HCT116 (cell line): ENCODE results near the gene FAM163B. TPM values are rescaled to one million over a fixed set of nuclear protein-coding genes. Genes with fewer than 3 reads are reported as not detected.

Source experiments
- ATAC-seq: fragments of 200-7000 bp; cut with Tn5 transposase; 2 replicates; pipeline ENCODE4 v1.9.1; 2020; ENCODE audit warnings: mild to moderate bottlenecking, moderate library complexity
- BruUV-seq: library from RNA; stranded (reverse); fragments of 400-500 nt; replicated peaks from 2 replicates; lab custom pipeline; 2021; lab: Mats Ljungman, UMichigan
- CTCF ChIA-PET: fragments of 300-600 bp; sonication (Branson Sonifier 250); formaldehyde crosslinking; loops from one replicate; lab custom pipeline; 2021; ENCODE audit warnings: antibody characterized with exemption; lab: Charles Lee
- POLR2A ChIA-PET: fragments of 300-600, 350-600 bp; sonication (Branson Sonifier 250); formaldehyde crosslinking; loops from one replicate; lab custom pipeline; 2021; ENCODE audit warnings: antibody characterized with exemption; lab: Charles Lee
- RAD21 ChIA-PET, 2 experiments: fragments of 300-600 bp; sonication (Branson Sonifier 250); formaldehyde crosslinking; loops; one replicate each; lab custom pipeline; 2023; ENCODE audit warnings: low total read pairs in 2 of 2; ENCODE audit not compliant: uncharacterized antibody in 2 of 2, unreplicated experiment in 2 of 2, low non-redundant PET in 1 of 2; lab: Charles Lee
- DNase-seq: peaks from one replicate; pipeline ENCODE4 v3.0.0-alpha.2; 2010; ENCODE audit warnings: low read depth, low spot score
- H2AFZ ChIP-seq: fragments of 200-600 bp; shearing (Covaris generic), sonication (generic); 2 replicates; pipeline ENCODE4 v1.6.1; 2017; ENCODE audit warnings: low read depth, mixed run types, mixed read lengths, antibody characterized with exemption, low read length; ENCODE audit not compliant: poor library complexity, severe bottlenecking
- H3K27ac ChIP-seq: 2 replicates; pipeline ENCODE4 v1.5.1; 2012; ENCODE audit warnings: low read depth, low read length
- H3K27me3 ChIP-seq: fragments of 200-600 bp; sonication (generic); 2 replicates; pipeline ENCODE4 v1.6.1; 2016; ENCODE audit warnings: mixed run types, low read length, mixed read lengths; ENCODE audit not compliant: insufficient read depth
- H3K36me3 ChIP-seq, 2 experiments: fragments of 200-500 bp in 1 of 2; fragments of 200-600 bp in 1 of 2; sonication (Bioruptor generic) in 1 of 2; sonication (generic) in 1 of 2; 2 replicates each; pipeline versions ENCODE4 v1.5.1 to v1.6.1; 2014 to 2016; ENCODE audit warnings: low read length in 2 of 2, inconsistent platforms in 1 of 2, mixed read lengths in 1 of 2, mixed run types in 1 of 2; ENCODE audit not compliant: insufficient read depth in 2 of 2, control insufficient read depth in 1 of 2
- H3K4me1 ChIP-seq, 2 experiments: fragments of 200-600 bp in 1 of 2; sonication (generic) in 1 of 2; 2 replicates each; pipeline versions ENCODE4 v1.5.1 to v1.6.1; 2012 to 2017; ENCODE audit warnings: low read length in 2 of 2, inconsistent platforms in 1 of 2, mild to moderate bottlenecking in 1 of 2, mixed read lengths in 1 of 2, mixed run types in 1 of 2, moderate library complexity in 1 of 2; ENCODE audit not compliant: insufficient read depth in 2 of 2, control insufficient read depth in 1 of 2
- H3K4me2 ChIP-seq: fragments of 200-600 bp; sonication (generic); 2 replicates; pipeline ENCODE4 v1.6.1; 2017; ENCODE audit warnings: mixed run types, low read length, mixed read lengths
- H3K4me3 ChIP-seq, 2 experiments: fragments of 200-600 bp in 1 of 2; sonication (generic) in 1 of 2; replicated peaks in 1 of 2; 2 replicates each; pipeline ENCODE4 v1.5.1; 2011 to 2016; ENCODE audit warnings: low read length in 2 of 2, control low read depth in 1 of 2, low read depth in 1 of 2, mild to moderate bottlenecking in 1 of 2, mixed read lengths in 1 of 2, mixed run types in 1 of 2
- H3K79me2 ChIP-seq: fragments of 200-600 bp; sonication (generic); 2 replicates; pipeline ENCODE4 v1.6.1; 2017; ENCODE audit warnings: mild to moderate bottlenecking, mixed run types, low read length, moderate library complexity, mixed read lengths; ENCODE audit not compliant: insufficient read depth
- H3K9ac ChIP-seq: fragments of 200-600 bp; sonication (generic); 2 replicates; pipeline ENCODE4 v1.6.1; 2016; ENCODE audit warnings: low read length, mixed read lengths
- H3K9me2 ChIP-seq: fragments of 200-600 bp; sonication (generic), shearing (Covaris generic); 2 replicates; pipeline ENCODE4 v1.6.1; 2017; ENCODE audit warnings: mixed run types, mild to moderate bottlenecking, moderate library complexity; ENCODE audit not compliant: insufficient read depth
- H3K9me3 ChIP-seq, 2 experiments: fragments of 200-500 bp in 1 of 2; fragments of 200-600 bp in 1 of 2; sonication (Bioruptor generic) in 1 of 2; sonication (generic) in 1 of 2; 2 replicates each; pipeline ENCODE4 v1.6.1; 2014 to 2017; ENCODE audit warnings: low read length in 2 of 2, mixed read lengths in 2 of 2, inconsistent platforms in 1 of 2, low read depth in 1 of 2, mild to moderate bottlenecking in 1 of 2, mixed run types in 1 of 2, moderate library complexity in 1 of 2; ENCODE audit not compliant: control insufficient read depth in 1 of 2, insufficient read depth in 1 of 2
- H4K20me1 ChIP-seq: fragments of 200-600 bp; sonication (generic), shearing (Covaris generic); 2 replicates; pipeline ENCODE4 v1.6.1; 2017; ENCODE audit warnings: mixed run types, mild to moderate bottlenecking, moderate library complexity; ENCODE audit not compliant: insufficient read depth
- EGR1 ChIP-seq: IDR thresholded peaks from 2 replicates; pipeline ENCODE4 v1.6.1; 2012; ENCODE audit warnings: low read depth
- EZH2 ChIP-seq: fragments of 200-600 bp; sonication (generic); IDR thresholded peaks from 2 replicates; pipeline ENCODE4 v1.6.1; 2017; ENCODE audit warnings: antibody characterized with exemption, mixed run types
- EZH2phosphoT487 ChIP-seq: fragments of 200-600 bp; IDR thresholded peaks from 2 replicates; pipeline ENCODE4 v1.6.1; 2018; ENCODE audit warnings: antibody characterized with exemption, borderline replicate concordance
- FOSL1 ChIP-seq: IDR thresholded peaks from 2 replicates; pipeline ENCODE4 v1.6.1; 2012; ENCODE audit warnings: low read depth
- POLR2A ChIP-seq: IDR thresholded peaks from 2 replicates; pipeline ENCODE4 v1.7.0; 2011; ENCODE audit warnings: borderline replicate concordance; ENCODE audit not compliant: insufficient read depth, insufficient read length; ENCODE audit errors: extremely low read depth
- RAD21 ChIP-seq: IDR thresholded peaks from 2 replicates; pipeline ENCODE4 v1.6.1; 2012; ENCODE audit warnings: low read depth, mild to moderate bottlenecking
- SP1 ChIP-seq: IDR thresholded peaks from 2 replicates; pipeline ENCODE4 v1.6.1; 2012; ENCODE audit warnings: low read depth
- SRF ChIP-seq: IDR thresholded peaks from 2 replicates; pipeline ENCODE4 v1.6.1; 2012; ENCODE audit warnings: low read depth
- TCF7L2 ChIP-seq: IDR thresholded peaks from 2 replicates; pipeline ENCODE4 v1.7.0; 2011; ENCODE audit warnings: borderline replicate concordance, inconsistent platforms; ENCODE audit not compliant: insufficient read depth, insufficient read length; ENCODE audit errors: extremely low read depth
- YY1 ChIP-seq: IDR thresholded peaks from 2 replicates; pipeline ENCODE4 v1.6.1; 2011; ENCODE audit warnings: low read length, low read depth, moderate library complexity, mild to moderate bottlenecking; ENCODE audit not compliant: insufficient replicate concordance; ENCODE audit errors: extremely low read depth
- ZFX ChIP-seq: fragments of 450-650 bp; IDR thresholded peaks from 2 replicates; pipeline ENCODE4 v1.6.1; 2017
- ZNF274 ChIP-seq: fragments of 200-500 bp; sonication (Bioruptor generic); IDR thresholded peaks from 2 replicates; pipeline ENCODE4 v1.6.1; 2014; ENCODE audit warnings: mild to moderate bottlenecking, low read depth, low read length, inconsistent platforms
- intact Hi-C: fragments of 100-400 bp; cut with micrococcal nuclease; formaldehyde crosslinking; loops from 2 replicates; pipeline ENCODE4 v1.10.0; 2022
- total RNA-seq: library from RNA; stranded (reverse); gene quantifications from one replicate; pipeline ENCODE4 v1.2.1, GENCODE V29; 2021; ENCODE audit not compliant: unreplicated experiment
- TF ChIP-seq, protein P1 (sequence below): IDR thresholded peaks from 2 replicates; pipeline ENCODE4 v1.6.1; 2011; ENCODE audit warnings: mild to moderate bottlenecking, low read length, moderate library complexity; ENCODE audit not compliant: insufficient replicate concordance; ENCODE audit errors: extremely low read depth
- TF ChIP-seq, protein P2 (sequence below): IDR thresholded peaks from 2 replicates; pipeline ENCODE4 v1.6.1; 2012; ENCODE audit warnings: low read depth
- TF ChIP-seq, protein P3 (sequence below), 3 experiments: fragments of 200-600 bp in 1 of 3; sonication (generic) in 1 of 3; IDR thresholded peaks in 2 of 3; conservative IDR thresholded peaks in 1 of 3; 2 replicates each; pipeline ENCODE4 v1.5.1; 2012 to 2017; ENCODE audit warnings: low read depth in 2 of 3, low read length in 2 of 3, antibody characterized with exemption in 1 of 3, borderline replicate concordance in 1 of 3, control low read depth in 1 of 3, mild to moderate bottlenecking in 1 of 3, mixed read lengths in 1 of 3, mixed run types in 1 of 3, moderate library complexity in 1 of 3; ENCODE audit not compliant: insufficient read depth in 1 of 3
- TF ChIP-seq, protein P4 (sequence below): IDR thresholded peaks from 2 replicates; pipeline ENCODE4 v1.6.1; 2012

The FAM163B gene
- total RNA-seq, 1 experiment from 2014 or later = not detected

DNA sequence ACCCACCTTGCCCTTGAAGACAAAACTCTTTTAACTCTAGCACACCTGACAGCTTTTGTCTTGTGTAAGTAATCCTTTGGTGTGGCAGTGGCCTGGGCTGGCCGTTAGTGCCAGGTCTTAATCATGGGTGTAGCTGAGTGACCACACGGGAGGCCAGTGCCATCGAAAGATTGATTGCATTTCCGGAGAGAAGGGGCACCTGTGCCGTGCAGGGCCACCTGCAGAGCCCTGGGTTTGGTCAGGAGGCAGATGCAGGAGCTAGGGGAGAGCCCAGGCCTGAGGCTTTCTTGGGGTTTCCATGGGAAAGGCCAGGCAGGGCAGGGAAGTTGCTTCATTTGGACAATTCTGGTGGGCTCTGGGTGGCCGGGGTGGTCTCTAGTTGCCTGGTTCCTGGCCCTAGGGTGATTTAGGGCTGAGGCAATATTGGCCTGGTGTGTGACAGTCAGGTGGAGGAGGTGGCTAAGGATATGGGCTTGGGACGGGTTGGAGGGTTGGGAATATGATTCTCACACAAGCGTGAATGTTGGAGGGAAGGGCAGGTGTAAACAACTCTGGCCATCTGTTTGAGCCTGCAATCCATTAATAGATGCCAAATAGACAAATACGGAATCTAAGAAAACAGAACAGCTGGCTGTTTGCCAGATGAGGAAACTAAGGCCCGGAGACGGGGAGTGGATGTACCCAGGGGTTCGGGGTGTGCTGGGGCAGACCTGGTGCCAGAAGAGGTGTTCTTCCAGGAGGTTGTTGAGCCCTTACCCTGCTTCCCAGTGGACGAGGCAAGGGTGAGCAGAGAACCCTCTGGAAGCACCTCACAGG, 31.6 kb upstream of the FAM163B start (continued):
- TF ChIP-seq, protein P1, sequence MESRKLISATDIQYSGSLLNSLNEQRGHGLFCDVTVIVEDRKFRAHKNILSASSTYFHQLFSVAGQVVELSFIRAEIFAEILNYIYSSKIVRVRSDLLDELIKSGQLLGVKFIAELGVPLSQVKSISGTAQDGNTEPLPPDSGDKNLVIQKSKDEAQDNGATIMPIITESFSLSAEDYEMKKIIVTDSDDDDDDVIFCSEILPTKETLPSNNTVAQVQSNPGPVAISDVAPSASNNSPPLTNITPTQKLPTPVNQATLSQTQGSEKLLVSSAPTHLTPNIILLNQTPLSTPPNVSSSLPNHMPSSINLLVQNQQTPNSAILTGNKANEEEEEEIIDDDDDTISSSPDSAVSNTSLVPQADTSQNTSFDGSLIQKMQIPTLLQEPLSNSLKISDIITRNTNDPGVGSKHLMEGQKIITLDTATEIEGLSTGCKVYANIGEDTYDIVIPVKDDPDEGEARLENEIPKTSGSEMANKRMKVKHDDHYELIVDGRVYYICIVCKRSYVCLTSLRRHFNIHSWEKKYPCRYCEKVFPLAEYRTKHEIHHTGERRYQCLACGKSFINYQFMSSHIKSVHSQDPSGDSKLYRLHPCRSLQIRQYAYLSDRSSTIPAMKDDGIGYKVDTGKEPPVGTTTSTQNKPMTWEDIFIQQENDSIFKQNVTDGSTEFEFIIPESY = no peak
- no peak for TF ChIP-seq YY1
- TF ChIP-seq POLR2A = no peak
- TF ChIP-seq SRF = no peak

DNA sequence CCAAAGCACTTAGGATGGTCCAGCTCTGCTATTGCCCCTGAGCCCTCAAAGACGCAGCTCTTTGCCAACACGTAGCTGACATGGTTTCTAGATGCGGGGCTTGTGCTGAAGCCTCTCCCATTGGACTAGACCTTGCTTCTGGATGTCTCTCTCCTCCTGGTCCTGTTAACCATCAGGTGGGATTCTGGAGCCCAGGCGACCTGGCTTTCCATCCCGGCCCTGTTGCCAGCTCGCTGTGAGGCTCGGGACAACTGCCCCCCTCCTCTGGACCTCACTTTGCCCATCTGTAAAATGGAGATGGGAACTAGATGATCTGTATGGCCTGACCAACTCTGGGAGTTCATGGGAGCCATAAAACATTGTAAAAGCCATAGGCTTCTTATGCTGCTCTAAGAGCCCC, 31.0 kb upstream of the FAM163B start:
- Histone ChIP-seq H2AFZ (no peak overlapping the region), H3K27ac (no peak overlapping the region), H4K20me1 (no peaks in the 10 kb centered on the region), H3K9me3 (no peaks in the 10 kb centered on the region), H3K9me2 (no peaks in the 10 kb centered on the region), H3K9ac (no peak overlapping the region), H3K36me3 (no peaks in the 10 kb centered on the region), H3K4me1 (no peaks in the 10 kb centered on the region), H3K4me3 (no peak overlapping the region), H3K79me2 (no peaks in the 10 kb centered on the region), H3K27me3 (peaks cover 5% of the 10 kb centered on the region; the same call in 1 of the 2 replicates), H3K4me2 (no peak overlapping the region)
- RAD21 ChIA-PET = no interaction called here
- CTCF ChIA-PET = no interaction called here
- POLR2A ChIA-PET = no interaction called here
- ATAC-seq = no peak
- intact Hi-C loops = no loop called here
- no TSS peak for BruUV-seq
- DNase-seq = no peak
- no peak for TF ChIP-seq EGR1
- no peak for TF ChIP-seq SP1
- TF ChIP-seq, protein P2, sequence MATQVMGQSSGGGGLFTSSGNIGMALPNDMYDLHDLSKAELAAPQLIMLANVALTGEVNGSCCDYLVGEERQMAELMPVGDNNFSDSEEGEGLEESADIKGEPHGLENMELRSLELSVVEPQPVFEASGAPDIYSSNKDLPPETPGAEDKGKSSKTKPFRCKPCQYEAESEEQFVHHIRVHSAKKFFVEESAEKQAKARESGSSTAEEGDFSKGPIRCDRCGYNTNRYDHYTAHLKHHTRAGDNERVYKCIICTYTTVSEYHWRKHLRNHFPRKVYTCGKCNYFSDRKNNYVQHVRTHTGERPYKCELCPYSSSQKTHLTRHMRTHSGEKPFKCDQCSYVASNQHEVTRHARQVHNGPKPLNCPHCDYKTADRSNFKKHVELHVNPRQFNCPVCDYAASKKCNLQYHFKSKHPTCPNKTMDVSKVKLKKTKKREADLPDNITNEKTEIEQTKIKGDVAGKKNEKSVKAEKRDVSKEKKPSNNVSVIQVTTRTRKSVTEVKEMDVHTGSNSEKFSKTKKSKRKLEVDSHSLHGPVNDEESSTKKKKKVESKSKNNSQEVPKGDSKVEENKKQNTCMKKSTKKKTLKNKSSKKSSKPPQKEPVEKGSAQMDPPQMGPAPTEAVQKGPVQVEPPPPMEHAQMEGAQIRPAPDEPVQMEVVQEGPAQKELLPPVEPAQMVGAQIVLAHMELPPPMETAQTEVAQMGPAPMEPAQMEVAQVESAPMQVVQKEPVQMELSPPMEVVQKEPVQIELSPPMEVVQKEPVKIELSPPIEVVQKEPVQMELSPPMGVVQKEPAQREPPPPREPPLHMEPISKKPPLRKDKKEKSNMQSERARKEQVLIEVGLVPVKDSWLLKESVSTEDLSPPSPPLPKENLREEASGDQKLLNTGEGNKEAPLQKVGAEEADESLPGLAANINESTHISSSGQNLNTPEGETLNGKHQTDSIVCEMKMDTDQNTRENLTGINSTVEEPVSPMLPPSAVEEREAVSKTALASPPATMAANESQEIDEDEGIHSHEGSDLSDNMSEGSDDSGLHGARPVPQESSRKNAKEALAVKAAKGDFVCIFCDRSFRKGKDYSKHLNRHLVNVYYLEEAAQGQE = no peak
- no peak for TF ChIP-seq EZH2phosphoT487
- TF ChIP-seq, protein P3, sequence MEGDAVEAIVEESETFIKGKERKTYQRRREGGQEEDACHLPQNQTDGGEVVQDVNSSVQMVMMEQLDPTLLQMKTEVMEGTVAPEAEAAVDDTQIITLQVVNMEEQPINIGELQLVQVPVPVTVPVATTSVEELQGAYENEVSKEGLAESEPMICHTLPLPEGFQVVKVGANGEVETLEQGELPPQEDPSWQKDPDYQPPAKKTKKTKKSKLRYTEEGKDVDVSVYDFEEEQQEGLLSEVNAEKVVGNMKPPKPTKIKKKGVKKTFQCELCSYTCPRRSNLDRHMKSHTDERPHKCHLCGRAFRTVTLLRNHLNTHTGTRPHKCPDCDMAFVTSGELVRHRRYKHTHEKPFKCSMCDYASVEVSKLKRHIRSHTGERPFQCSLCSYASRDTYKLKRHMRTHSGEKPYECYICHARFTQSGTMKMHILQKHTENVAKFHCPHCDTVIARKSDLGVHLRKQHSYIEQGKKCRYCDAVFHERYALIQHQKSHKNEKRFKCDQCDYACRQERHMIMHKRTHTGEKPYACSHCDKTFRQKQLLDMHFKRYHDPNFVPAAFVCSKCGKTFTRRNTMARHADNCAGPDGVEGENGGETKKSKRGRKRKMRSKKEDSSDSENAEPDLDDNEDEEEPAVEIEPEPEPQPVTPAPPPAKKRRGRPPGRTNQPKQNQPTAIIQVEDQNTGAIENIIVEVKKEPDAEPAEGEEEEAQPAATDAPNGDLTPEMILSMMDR (IDR thresholded peaks at IDR 0.05 in 2 of 3, conservative IDR thresholded peaks at IDR 0.05 in 1 of 3; ENCODE audit: borderline replicate concordance in 1 of 3, insufficient read depth in 1 of 3, low read depth in 2 of 3, low read length in 2 of 3) = no peak
- TF ChIP-seq TCF7L2 = no peak
- TF ChIP-seq POLR2A = no peak
- TF ChIP-seq, protein P4, sequence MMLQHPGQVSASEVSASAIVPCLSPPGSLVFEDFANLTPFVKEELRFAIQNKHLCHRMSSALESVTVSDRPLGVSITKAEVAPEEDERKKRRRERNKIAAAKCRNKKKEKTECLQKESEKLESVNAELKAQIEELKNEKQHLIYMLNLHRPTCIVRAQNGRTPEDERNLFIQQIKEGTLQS = no peak
- TF ChIP-seq EZH2 = no peak
- no peak for TF ChIP-seq FOSL1
- no peak for TF ChIP-seq ZFX
- TF ChIP-seq RAD21 = no peak
- no peak for TF ChIP-seq SRF
- TF ChIP-seq ZNF274 = no peak
